ENCODE measurements around the gene ZNF483. TPM values are rescaled to one million over a fixed set of nuclear protein-coding genes. Genes with fewer than 3 reads are reported as not detected.
"Not testable (repeated sequence)": the region's sequence is repeated elsewhere in the genome, so short reads cannot be mapped to it uniquely, and the experiment has no call there.

Gene ZNF483
- total RNA-seq, 1 donor from 2014 or later = 5.2 TPM

DNA sequence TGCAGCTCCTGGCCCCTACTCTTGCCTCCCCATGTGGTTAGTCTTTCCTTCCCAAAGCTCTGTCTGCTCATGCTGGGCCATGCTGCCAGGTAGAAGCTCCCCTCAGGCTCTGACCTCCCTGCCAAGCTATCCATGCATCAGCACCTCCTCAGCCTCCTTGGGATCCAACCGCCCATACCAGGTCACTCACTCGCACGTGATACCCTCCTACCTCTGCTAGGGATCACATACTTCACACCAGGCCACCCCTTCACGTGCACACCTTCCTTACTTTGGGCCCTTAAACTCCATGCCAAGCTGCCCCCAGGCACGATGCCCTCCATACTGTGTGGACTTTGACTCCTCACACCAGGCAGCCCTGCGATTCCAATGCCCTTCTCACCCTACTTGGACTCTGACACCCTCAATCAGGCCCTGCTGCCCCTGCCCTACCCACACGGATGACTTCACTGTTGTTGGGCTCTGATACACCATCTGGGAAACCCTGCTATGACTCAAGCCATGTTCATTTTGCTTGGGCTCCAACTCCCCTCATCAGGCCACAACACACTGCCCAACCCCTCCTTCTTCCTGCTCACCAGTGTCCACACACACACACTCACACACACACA, 34.1 kb downstream of the ZNF483 start:
- no peak overlapping the region for H3K4me3 ChIP-seq (ENCODE audit: low read depth, low read length)
- DNase-seq (ENCODE audit: low read depth) = no peak
- TF ChIP-seq, protein P1, sequence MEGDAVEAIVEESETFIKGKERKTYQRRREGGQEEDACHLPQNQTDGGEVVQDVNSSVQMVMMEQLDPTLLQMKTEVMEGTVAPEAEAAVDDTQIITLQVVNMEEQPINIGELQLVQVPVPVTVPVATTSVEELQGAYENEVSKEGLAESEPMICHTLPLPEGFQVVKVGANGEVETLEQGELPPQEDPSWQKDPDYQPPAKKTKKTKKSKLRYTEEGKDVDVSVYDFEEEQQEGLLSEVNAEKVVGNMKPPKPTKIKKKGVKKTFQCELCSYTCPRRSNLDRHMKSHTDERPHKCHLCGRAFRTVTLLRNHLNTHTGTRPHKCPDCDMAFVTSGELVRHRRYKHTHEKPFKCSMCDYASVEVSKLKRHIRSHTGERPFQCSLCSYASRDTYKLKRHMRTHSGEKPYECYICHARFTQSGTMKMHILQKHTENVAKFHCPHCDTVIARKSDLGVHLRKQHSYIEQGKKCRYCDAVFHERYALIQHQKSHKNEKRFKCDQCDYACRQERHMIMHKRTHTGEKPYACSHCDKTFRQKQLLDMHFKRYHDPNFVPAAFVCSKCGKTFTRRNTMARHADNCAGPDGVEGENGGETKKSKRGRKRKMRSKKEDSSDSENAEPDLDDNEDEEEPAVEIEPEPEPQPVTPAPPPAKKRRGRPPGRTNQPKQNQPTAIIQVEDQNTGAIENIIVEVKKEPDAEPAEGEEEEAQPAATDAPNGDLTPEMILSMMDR (IDR thresholded peaks at IDR 0.05; ENCODE audit: insufficient read depth, low read length, poor library complexity, severe bottlenecking) = no peak
- H3K27me3 ChIP-seq (ENCODE audit: control insufficient read depth, insufficient read depth, low read length) = no peaks in the 10 kb centered on the region
- H3K36me3 ChIP-seq (ENCODE audit: control insufficient read depth, insufficient read depth, low read length) = no peaks in the 10 kb centered on the region

DNA sequence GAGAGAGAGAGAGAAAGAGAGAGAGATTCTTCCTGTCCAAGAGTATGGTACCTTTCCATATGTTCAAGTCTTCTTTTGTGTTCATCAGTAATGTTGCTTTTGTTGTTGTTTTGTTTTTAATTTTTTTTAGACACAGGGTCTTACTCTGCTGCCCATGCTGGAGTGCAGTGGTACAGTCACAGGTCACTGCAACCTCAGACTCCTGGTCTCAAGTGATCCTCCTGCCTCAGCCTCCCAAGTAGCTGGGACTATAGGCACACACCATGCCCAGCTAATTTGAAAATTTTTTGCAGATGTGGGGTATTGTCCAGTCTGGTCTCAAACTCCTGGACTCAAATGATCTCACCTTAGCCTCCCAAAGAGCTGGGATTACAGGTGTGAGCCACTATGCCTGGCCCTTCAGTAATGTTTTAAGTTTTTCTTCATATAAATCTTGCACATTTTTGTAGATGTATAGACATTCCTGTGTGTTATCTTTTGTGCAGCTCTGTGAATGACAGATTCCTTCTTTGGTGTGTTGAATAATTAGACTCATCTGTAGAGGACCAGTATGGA, 36.3 kb downstream of the ZNF483 start:
- H3K27me3 ChIP-seq (ENCODE audit: control insufficient read depth, insufficient read depth, low read length) = no peaks in the 10 kb centered on the region
- no peak overlapping the region for H3K4me3 ChIP-seq (ENCODE audit: low read depth, low read length)
- DNase-seq (ENCODE audit: low read depth) = no peak
- TF ChIP-seq, protein P1 (IDR thresholded peaks at IDR 0.05; ENCODE audit: insufficient read depth, low read length, poor library complexity, severe bottlenecking) = no peak
- peaks cover 2% of the 10 kb centered on the region for H3K36me3 ChIP-seq (ENCODE audit: control insufficient read depth, insufficient read depth, low read length)

DNA sequence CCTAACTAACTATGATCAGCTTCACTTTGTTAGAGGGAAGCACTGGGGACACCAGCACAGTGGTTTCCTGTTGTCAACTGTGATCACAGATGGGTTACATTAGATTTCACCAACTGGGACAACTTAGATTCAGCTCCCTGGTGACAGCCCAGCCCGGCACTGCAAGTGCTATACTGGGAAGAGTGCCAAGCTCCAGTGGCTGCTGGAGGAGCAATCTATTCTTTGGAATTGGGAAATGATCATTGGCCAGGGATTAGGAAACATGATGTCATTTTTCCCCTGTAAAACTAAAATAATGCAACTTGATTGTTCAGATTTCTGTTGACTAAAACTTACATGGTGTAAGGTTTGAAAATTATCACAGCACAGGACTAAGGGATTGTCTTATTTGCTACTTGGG, 41.3 kb downstream of the ZNF483 start:
- H3K27me3 ChIP-seq (ENCODE audit: control insufficient read depth, insufficient read depth, low read length) = no peaks in the 10 kb centered on the region
- H3K36me3 ChIP-seq (ENCODE audit: control insufficient read depth, insufficient read depth, low read length) = peaks cover 8% of the 10 kb centered on the region

DNA sequence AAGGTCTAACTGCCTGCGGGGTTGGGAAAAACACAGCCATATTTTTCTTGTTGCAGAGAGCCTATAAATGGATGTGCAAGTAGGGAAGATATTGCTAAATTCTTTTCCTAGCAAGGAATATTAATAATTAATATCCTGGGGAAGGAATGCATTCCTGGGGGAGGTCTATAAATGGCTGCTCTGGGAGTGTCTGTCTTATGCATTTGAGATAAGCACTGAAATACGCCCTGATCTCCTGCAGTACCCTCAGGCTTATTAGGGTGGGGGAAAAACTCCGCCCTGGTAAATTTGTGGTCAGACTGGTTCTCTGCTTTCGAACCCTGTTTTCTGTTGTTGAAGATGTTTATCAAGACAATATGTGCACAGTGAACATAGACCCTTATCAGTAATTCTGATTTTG, 43.1 kb downstream of the ZNF483 start:
- not testable (repeated sequence) for H3K27me3 ChIP-seq (ENCODE audit: control insufficient read depth, insufficient read depth, low read length); H3K36me3 ChIP-seq (ENCODE audit: control insufficient read depth, insufficient read depth, low read length); DNase-seq (ENCODE audit: low read depth); H3K4me3 ChIP-seq (ENCODE audit: low read depth, low read length)

More for the DNA sequence above, 41.3 kb downstream of the ZNF483 start:
- no peak for DNase-seq (ENCODE audit: low read depth)
- no peak overlapping the region for H3K4me3 ChIP-seq (ENCODE audit: low read depth, low read length)
- TF ChIP-seq, protein P1 (IDR thresholded peaks at IDR 0.05; ENCODE audit: insufficient read depth, low read length, poor library complexity, severe bottlenecking) = no peak

DNA sequence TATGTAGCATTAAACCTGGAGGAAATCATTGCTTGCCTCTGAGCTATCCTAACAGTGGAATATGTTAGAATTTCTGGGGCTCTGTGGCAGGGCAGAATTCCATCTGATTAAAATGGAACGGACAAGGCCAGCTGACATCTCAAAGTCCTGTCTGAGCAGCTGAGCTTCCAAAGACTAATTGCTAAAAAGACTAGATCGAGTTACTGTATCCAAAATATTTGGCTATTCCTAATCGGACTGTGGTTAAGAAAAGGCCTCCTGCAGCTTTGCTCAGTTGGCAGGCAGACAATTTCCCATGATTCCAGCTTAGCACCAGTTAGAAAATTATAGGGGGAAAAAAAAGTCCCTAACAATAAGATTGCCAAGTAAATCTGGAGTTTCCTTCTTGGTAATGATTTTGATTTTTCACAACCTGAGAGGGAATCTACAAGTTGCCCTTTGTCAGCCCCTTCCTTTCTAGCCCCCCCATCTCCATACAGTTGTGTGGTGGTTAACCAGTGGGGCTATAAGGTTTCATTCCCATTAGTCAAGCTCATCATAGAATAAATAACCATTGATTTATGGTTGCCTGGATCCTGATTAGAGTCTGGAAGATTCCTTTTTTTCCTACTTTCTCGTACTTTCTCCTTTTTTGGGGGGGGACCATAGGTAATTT, 48.1 kb downstream of the ZNF483 start:
- no peak for DNase-seq (ENCODE audit: low read depth)
- H3K4me3 ChIP-seq (ENCODE audit: low read depth, low read length) = no peak overlapping the region
- no peaks in the 10 kb centered on the region for H3K27me3 ChIP-seq (ENCODE audit: control insufficient read depth, insufficient read depth, low read length)
- TF ChIP-seq, protein P1 (IDR thresholded peaks at IDR 0.05; ENCODE audit: insufficient read depth, low read length, poor library complexity, severe bottlenecking) = no peak
- peaks cover 6% of the 10 kb centered on the region for H3K36me3 ChIP-seq (ENCODE audit: control insufficient read depth, insufficient read depth, low read length)

DNA sequence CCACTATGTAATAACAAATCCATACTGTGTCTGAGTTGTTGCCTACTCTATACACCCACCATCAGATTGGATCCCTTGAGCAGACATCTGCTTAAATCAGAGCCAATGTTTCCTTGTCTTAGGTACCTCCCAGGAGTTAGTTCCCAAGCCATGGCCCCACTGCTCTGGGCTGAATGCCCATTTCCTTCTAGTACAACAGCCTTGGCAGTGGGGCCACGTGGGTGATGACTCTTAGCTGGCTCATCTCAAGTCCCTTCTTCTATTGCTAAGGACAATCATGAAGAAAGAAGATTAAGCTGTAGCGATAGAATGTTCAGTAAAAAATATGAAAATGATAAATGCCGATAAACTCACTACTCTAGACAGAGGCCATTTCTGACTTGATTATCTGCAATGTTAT, 57.9 kb downstream of the ZNF483 start:
- no peaks in the 10 kb centered on the region for H3K27me3 ChIP-seq (ENCODE audit: control insufficient read depth, insufficient read depth, low read length)
- no peak for DNase-seq (ENCODE audit: low read depth)
- H3K36me3 ChIP-seq (ENCODE audit: control insufficient read depth, insufficient read depth, low read length) = peaks cover 1% of the 10 kb centered on the region
- TF ChIP-seq, protein P1 (IDR thresholded peaks at IDR 0.05; ENCODE audit: insufficient read depth, low read length, poor library complexity, severe bottlenecking) = no peak
- no peak overlapping the region for H3K4me3 ChIP-seq (ENCODE audit: low read depth, low read length)

Measured in kidney epithelial cell (primary cell).